B cell (primary cell): ENCODE measurements around the gene CAPS2. TPM values are rescaled to one million over a fixed set of nuclear protein-coding genes. Genes with fewer than 3 reads are reported as not detected.

Experiments used
- ATAC-seq: fragments of 200-7000 bp; cut with Tn5 transposase; one replicate; pipeline ENCODE4 v1.10.0; 2021; ENCODE audit warnings: low read depth, mild to moderate bottlenecking, moderate number of reproducible peaks, moderate library complexity
- CTCF ChIA-PET: fragments of 350-600 bp; sonication (Branson Sonifier 250); formaldehyde crosslinking; loops from one replicate; lab custom pipeline; 2021; ENCODE audit warnings: antibody characterized with exemption, inconsistent platforms; lab: Charles Lee
- POLR2A ChIA-PET: fragments of 350-600 bp; sonication (Branson Sonifier 250); formaldehyde crosslinking; loops from one replicate; lab custom pipeline; 2021; ENCODE audit warnings: antibody characterized with exemption; lab: Charles Lee
- DNase-seq: peaks from one replicate; pipeline ENCODE4 v3.0.0; 2013
- H2AFZ ChIP-seq: 2 replicates; pipeline ENCODE4 v1.6.1; 2012; ENCODE audit warnings: mild to moderate bottlenecking, low read depth, low read length; ENCODE audit not compliant: insufficient read depth, poor library complexity, severe bottlenecking
- H3K27ac ChIP-seq, 2 donors: 1 replicate in 1 of 2; 2 replicates in 1 of 2; pipeline ENCODE4 v1.5.1; 2012 to 2013; ENCODE audit warnings: low read length in 2 of 2, mild to moderate bottlenecking in 2 of 2, moderate library complexity in 1 of 2
- H3K27me3 ChIP-seq, 4 experiments: fragments of 200-600 bp in 1 of 4; sonication (generic) in 1 of 4; replicated peaks in 1 of 4; 1 replicate in 2 of 4; 2 replicates in 2 of 4; pipeline versions ENCODE4 v1.6.1 to v1.7.0; 2013 to 2016; ENCODE audit warnings: low read length in 3 of 4, mild to moderate bottlenecking in 2 of 4, mixed read lengths in 1 of 4, moderate library complexity in 1 of 4; ENCODE audit not compliant: insufficient read depth in 4 of 4, control insufficient read depth in 3 of 4; ENCODE audit errors: control extremely low read depth in 1 of 4
- H3K36me3 ChIP-seq, 2 experiments: replicated peaks in 1 of 2; 1 replicate in 1 of 2; 2 replicates in 1 of 2; pipeline versions ENCODE4 v1.6.1 to v1.7.1; 2013; ENCODE audit warnings: low read length in 1 of 2; ENCODE audit not compliant: insufficient read depth in 2 of 2, control insufficient read depth in 1 of 2; ENCODE audit errors: control extremely low read depth in 1 of 2, extremely low read depth in 1 of 2
- H3K4me1 ChIP-seq, 2 donors: fragments of 200-600 bp in 1 of 2; sonication (generic) in 1 of 2; 1 replicate in 1 of 2; 2 replicates in 1 of 2; pipeline versions ENCODE4 v1.5.1 to v1.6.1; 2013 to 2017; ENCODE audit warnings: low read length in 2 of 2; ENCODE audit not compliant: control insufficient read depth in 2 of 2, insufficient read depth in 2 of 2
- H3K4me2 ChIP-seq: replicated peaks from 2 replicates; pipeline ENCODE3; 2012; ENCODE audit warnings: mild to moderate bottlenecking, low read depth, low read length; ENCODE audit not compliant: poor library complexity, severe bottlenecking
- H3K4me3 ChIP-seq, 5 experiments: fragments of 200-600 bp in 1 of 5; sonication (generic) in 1 of 5; 1 replicate in 3 of 5; 2 replicates in 2 of 5; pipeline versions ENCODE4 v1.5.1 to v1.7.0; 2011 to 2016; ENCODE audit warnings: low read length in 4 of 5, mild to moderate bottlenecking in 4 of 5, low read depth in 2 of 5, control low read depth in 1 of 5, moderate library complexity in 1 of 5; ENCODE audit not compliant: insufficient read depth in 1 of 5; ENCODE audit errors: control extremely low read depth in 1 of 5, extremely low read depth in 1 of 5
- H3K79me2 ChIP-seq: fragments of 200-600 bp; sonication (generic); one replicate; pipeline ENCODE4 v1.6.0; 2016; ENCODE audit warnings: low read length; ENCODE audit not compliant: control insufficient read depth, insufficient read depth
- H3K9ac ChIP-seq: fragments of 200-600 bp; sonication (generic); 2 replicates; pipeline ENCODE4 v1.6.1; 2017; ENCODE audit warnings: mild to moderate bottlenecking, low read length, moderate library complexity
- H3K9me3 ChIP-seq, 3 donors: one replicate each; pipeline versions ENCODE4 v1.6.1 to v1.7.1; 2013; ENCODE audit warnings: low read length in 2 of 3; ENCODE audit not compliant: control insufficient read depth in 2 of 3, insufficient read depth in 1 of 3; ENCODE audit errors: control extremely low read depth in 1 of 3
- H4K20me1 ChIP-seq: 2 replicates; pipeline ENCODE4 v1.6.0; 2012; ENCODE audit warnings: mild to moderate bottlenecking, low read length; ENCODE audit not compliant: insufficient read depth, control insufficient read depth, poor library complexity, severe bottlenecking
- H3K27ac Mint-ChIP-seq: one replicate; pipeline ENCODE4 v1.8.0; 2021; ENCODE audit warnings: mixed read lengths
- H3K27me3 Mint-ChIP-seq: one replicate; pipeline ENCODE4 v1.8.0; 2021; ENCODE audit warnings: mixed read lengths
- H3K4me1 Mint-ChIP-seq: one replicate; pipeline ENCODE4 v1.8.0; 2021; ENCODE audit warnings: mixed read lengths
- H3K4me3 Mint-ChIP-seq: one replicate; pipeline ENCODE4 v1.8.0; 2021; ENCODE audit warnings: mixed read lengths
- H3K9me3 Mint-ChIP-seq: one replicate; pipeline ENCODE4 v1.8.0; 2022; ENCODE audit warnings: mixed read lengths; ENCODE audit not compliant: insufficient read depth
- EZH2 ChIP-seq: IDR thresholded peaks from 2 replicates; pipeline ENCODE4 v1.6.1; 2012; ENCODE audit warnings: borderline replicate concordance, low read depth, mild to moderate bottlenecking, moderate library complexity, low read length; ENCODE audit not compliant: insufficient read depth, poor library complexity, severe bottlenecking
- WGBS: methylation state at CpG from one replicate; pipeline ENCODE4 v1.1.5; 2013; ENCODE audit warnings: missing lambda C conversion rate; ENCODE audit not compliant: insufficient coverage; 5-methylcytosine and 5-hydroxymethylcytosine counted together
- intact Hi-C: fragments of 100-400 bp; cut with micrococcal nuclease; formaldehyde crosslinking; loops from one replicate; pipeline ENCODE4 v1.10.0; 2022
- polyA minus RNA-seq: library from RNA; depleted of rRNA, polyadenylated mRNA; stranded (reverse); fragments of >200 nt; gene quantifications from 2 replicates; pipeline ENCODE4 v1.2.3, GENCODE V29; 2012
- polyA plus RNA-seq: library from polyadenylated mRNA; depleted of rRNA; stranded (reverse); fragments of >200 nt; gene quantifications from 2 replicates; pipeline ENCODE4 v1.2.3, GENCODE V29; 2012
- total RNA-seq, 2 donors: library from RNA; stranded (reverse); fragments of 120-200 nt in 1 of 2; gene quantifications; 1 replicate in 1 of 2; 2 replicates in 1 of 2; pipeline versions ENCODE4 v1.2.3 to v1.2.4, GENCODE V29; 2013 to 2022
- TF ChIP-seq, protein P1 (sequence below): fragments of 200-600 bp; IDR thresholded peaks from one replicate; pipeline ENCODE4 v1.8.0; 2022; ENCODE audit warnings: antibody characterized with exemption, mild to moderate bottlenecking

CAPS2 gene
- 8.4 TPM in 2 replicates for total RNA-seq
- 13.1 TPM for total RNA-seq (2013)
- polyA plus RNA-seq, result 1.8 and 2.3 TPM in 2 replicates
- polyA minus RNA-seq, result 4.9 and 5.9 TPM in 2 replicates

DNA sequence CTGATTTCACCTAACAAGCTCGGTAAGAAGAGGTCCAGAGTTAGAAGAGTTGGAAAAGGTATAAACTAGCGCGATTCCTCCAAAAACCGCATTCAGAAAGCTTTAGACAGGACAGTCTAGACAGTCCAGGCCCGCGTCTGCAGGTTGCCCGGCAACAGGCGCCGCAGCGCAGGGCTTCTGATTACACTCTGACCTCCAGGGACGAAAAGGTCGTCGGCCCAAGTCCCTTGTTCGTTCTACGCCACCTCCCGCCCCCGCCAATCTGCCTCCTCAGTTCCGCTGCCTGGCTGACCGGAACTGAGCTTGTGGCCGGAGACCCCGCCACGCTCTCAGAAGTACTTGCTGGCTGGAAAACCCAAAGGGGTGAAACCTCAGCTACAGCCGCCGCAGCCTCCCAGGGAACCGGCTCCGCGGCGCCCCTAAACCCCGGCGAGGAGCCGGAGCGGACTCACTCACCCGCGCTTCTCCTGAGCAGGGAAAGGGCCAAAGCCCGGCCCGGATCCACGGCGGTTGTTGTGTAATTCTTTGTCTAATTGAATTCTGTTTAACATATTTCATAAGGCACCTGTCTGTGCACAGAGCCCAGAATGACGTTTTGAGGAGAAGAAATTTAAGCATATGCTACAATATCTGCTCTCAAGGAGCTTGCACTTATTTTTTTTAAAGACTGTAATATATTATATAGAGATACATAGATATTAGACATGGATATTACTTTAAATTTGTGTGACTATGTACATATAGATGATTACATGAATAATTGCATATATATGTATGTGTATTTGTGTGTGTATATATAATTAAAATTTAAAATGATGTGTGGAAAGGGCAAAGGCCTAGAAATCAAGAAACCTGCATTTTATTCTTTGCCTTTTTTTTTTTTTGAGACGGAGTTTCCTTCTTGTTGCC lies at the start of gene CAPS2:
Gene CAPS2, minus strand, starts transcription at position 407 of the 909 bp plus-strand sequence. CDS start 3,826 bp downstream, outside the sequence.
- peak within 1 kb of the TSS; percentile 57 for H3K27ac Mint-ChIP-seq
- peak within 1 kb of the TSS; percentile 93 for H3K4me3 Mint-ChIP-seq
- Histone ChIP-seq H3K4me2 (peak within 1 kb of the TSS; percentile 78), H3K4me1 (peaks cover 16% of the 10 kb centered on the region in 2 donors), H3K36me3 (no peaks in the 10 kb centered on the region), H3K27me3 (peaks cover 0 to 17% (median 9%) of the 10 kb centered on the region in 4 experiments), H3K79me2 (no peaks in the 10 kb centered on the region), H3K9me3 (peaks cover 0 to 3% (median 0%) of the 10 kb centered on the region in 3 donors), H2AFZ (peak within 1 kb of the TSS; percentile 77), H3K4me3 (peak within 1 kb of the TSS in 4 of 5 experiments; percentile 41 to 66 (median 54)), H3K9ac (peak within 1 kb of the TSS; percentile 56), H4K20me1 (no peaks in the 10 kb centered on the region), H3K27ac (no peak within 1 kb of the TSS)
- DNase-seq (peak; percentile 74), ATAC-seq (peak; percentile 76)
- TF ChIP-seq EZH2, result no peak
- TF ChIP-seq, protein P1, sequence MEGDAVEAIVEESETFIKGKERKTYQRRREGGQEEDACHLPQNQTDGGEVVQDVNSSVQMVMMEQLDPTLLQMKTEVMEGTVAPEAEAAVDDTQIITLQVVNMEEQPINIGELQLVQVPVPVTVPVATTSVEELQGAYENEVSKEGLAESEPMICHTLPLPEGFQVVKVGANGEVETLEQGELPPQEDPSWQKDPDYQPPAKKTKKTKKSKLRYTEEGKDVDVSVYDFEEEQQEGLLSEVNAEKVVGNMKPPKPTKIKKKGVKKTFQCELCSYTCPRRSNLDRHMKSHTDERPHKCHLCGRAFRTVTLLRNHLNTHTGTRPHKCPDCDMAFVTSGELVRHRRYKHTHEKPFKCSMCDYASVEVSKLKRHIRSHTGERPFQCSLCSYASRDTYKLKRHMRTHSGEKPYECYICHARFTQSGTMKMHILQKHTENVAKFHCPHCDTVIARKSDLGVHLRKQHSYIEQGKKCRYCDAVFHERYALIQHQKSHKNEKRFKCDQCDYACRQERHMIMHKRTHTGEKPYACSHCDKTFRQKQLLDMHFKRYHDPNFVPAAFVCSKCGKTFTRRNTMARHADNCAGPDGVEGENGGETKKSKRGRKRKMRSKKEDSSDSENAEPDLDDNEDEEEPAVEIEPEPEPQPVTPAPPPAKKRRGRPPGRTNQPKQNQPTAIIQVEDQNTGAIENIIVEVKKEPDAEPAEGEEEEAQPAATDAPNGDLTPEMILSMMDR, result no peak
- intact Hi-C loops, result loop anchor here (5.0 kb wide), 2 partner anchors 157 to 1017 kb away; partner anchors contain the start of gene BBS10
- WGBS, result under 1% methylated on average over 33 of the region's 40 CpGs
- CTCF ChIA-PET, result interaction anchor here (0.8 to 4.2 kb wide), 5 partner anchors 61 to 701 kb away, joined by 3 to 43 read pairs (median 3); partner anchors contain the start of genes GLIPR1L2 and PHLDA1
- no peaks in the 10 kb centered on the region for H3K9me3 Mint-ChIP-seq
- peaks cover 40% of the 10 kb centered on the region for H3K27me3 Mint-ChIP-seq
- POLR2A ChIA-PET, result interaction anchor here (0.9 kb wide), 1 partner anchor 181 kb away, joined by 5 read pairs; the partner anchor contains the start of gene KRR1
- H3K4me1 Mint-ChIP-seq, result peaks cover 20% of the 10 kb centered on the region
